OCI-LY1 (cell line): ENCODE data around the gene ABHD17A.
A peak's percentile ranks its signal among the peaks of the same experiment; 100 is the strongest.

Source experiments
- H2AFZ ChIP-seq: fragments of 200-600 bp; sonication (generic), shearing (Covaris generic); 2 replicates; pipeline ENCODE4 v1.6.0; 2014; ENCODE audit warnings: antibody characterized with exemption, mild to moderate bottlenecking, low read length
- H3F3A ChIP-seq: fragments of 200-600 bp; sonication (generic), shearing (Covaris generic); 2 replicates; pipeline ENCODE4 v1.6.0; 2014; ENCODE audit warnings: mild to moderate bottlenecking, antibody characterized with exemption, low read length, moderate library complexity; ENCODE audit not compliant: insufficient read depth
- H3K27ac ChIP-seq: fragments of 200-600 bp; sonication (generic); 2 replicates; pipeline ENCODE4 v1.5.1; 2014; ENCODE audit warnings: low read length, mixed run types, mild to moderate bottlenecking, low read depth; ENCODE audit not compliant: poor library complexity, severe bottlenecking
- H3K27me3 ChIP-seq: fragments of 200-600 bp; sonication (generic); 2 replicates; pipeline ENCODE4 v1.6.0; 2014; ENCODE audit warnings: antibody characterized with exemption, mild to moderate bottlenecking, low read length, moderate library complexity; ENCODE audit not compliant: insufficient read depth
- H3K36me3 ChIP-seq: fragments of 200-600 bp; sonication (generic); 2 replicates; pipeline ENCODE4 v1.6.1; 2014; ENCODE audit warnings: mild to moderate bottlenecking, antibody characterized with exemption, low read length, moderate library complexity, mixed read lengths; ENCODE audit not compliant: insufficient read depth
- H3K4me1 ChIP-seq: fragments of 200-600 bp; sonication (generic); 2 replicates; pipeline ENCODE4 v1.5.1; 2014; ENCODE audit warnings: mild to moderate bottlenecking, low read length, moderate library complexity; ENCODE audit not compliant: insufficient read depth, severe bottlenecking
- H3K4me2 ChIP-seq: fragments of 200-600 bp; sonication (generic), shearing (Covaris generic); 2 replicates; pipeline ENCODE4 v1.6.1; 2014; ENCODE audit warnings: low read length
- H3K4me3 ChIP-seq: fragments of 200-600 bp; sonication (generic); 2 replicates; pipeline ENCODE4 v1.5.1; 2014; ENCODE audit warnings: low read length, low read depth, mild to moderate bottlenecking, mixed read lengths; ENCODE audit not compliant: poor library complexity, severe bottlenecking
- H3K79me2 ChIP-seq: fragments of 200-600 bp; shearing (Covaris generic); 2 replicates; pipeline ENCODE4 v1.6.1; 2016; ENCODE audit warnings: mixed run types, low read length, mixed read lengths; ENCODE audit not compliant: insufficient read depth
- H3K9ac ChIP-seq: fragments of 200-600 bp; sonication (generic), shearing (Covaris generic); 2 replicates; pipeline ENCODE4 v1.6.1; 2014; ENCODE audit warnings: mild to moderate bottlenecking, low read length, mixed read lengths
- H3K9me2 ChIP-seq: fragments of 200-600 bp; sonication (generic), shearing (Covaris generic); 2 replicates; pipeline ENCODE4 v1.6.1; 2014; ENCODE audit warnings: low read depth, mild to moderate bottlenecking, low read length, mixed read lengths
- H3K9me3 ChIP-seq: fragments of 200-600 bp; shearing (Covaris generic); 2 replicates; pipeline ENCODE4 v1.6.1; 2014; ENCODE audit warnings: low read length, mixed read lengths
- H4K20me1 ChIP-seq: fragments of 200-600 bp; sonication (generic), shearing (Covaris generic); 2 replicates; pipeline ENCODE4 v1.6.0; 2016; ENCODE audit warnings: mild to moderate bottlenecking, low read length; ENCODE audit not compliant: insufficient read depth
- CTCF ChIP-seq: fragments of 200-600 bp; sonication (generic), shearing (Covaris generic); IDR thresholded peaks from 2 replicates; pipeline ENCODE4 v1.5.1; 2017; ENCODE audit warnings: mild to moderate bottlenecking, antibody characterized with exemption, low read length, moderate library complexity, mixed read lengths
- EZH2 ChIP-seq: fragments of 200-600 bp; sonication (generic), shearing (Covaris generic); IDR thresholded peaks from 2 replicates; pipeline ENCODE4 v1.8.0; 2017; ENCODE audit warnings: borderline replicate concordance, mixed run types, mild to moderate bottlenecking, antibody characterized with exemption, low read length, moderate library complexity, mixed read lengths

ABHD17A gene

GRCh38 chr19:1873524-1874473, 11.5 kb downstream of the ABHD17A start:
- no peaks in the 10 kb centered on the region for H4K20me1 ChIP-seq
- TF ChIP-seq CTCF, result no peak
- TF ChIP-seq EZH2, result no peak
- H3K27ac ChIP-seq, result peak overlapping the region; percentile 34
- H3K4me1 ChIP-seq, result peaks cover 29% of the 10 kb centered on the region
- peaks cover 29% of the 10 kb centered on the region for H3K79me2 ChIP-seq
- H3K4me3 ChIP-seq, result peak overlapping the region; percentile 71
- H3F3A ChIP-seq, result no peaks in the 10 kb centered on the region
- H3K27me3 ChIP-seq, result no peaks in the 10 kb centered on the region
- peak overlapping the region; percentile 75 for H3K9ac ChIP-seq
- no peaks in the 10 kb centered on the region for H3K9me3 ChIP-seq
- peak overlapping the region; percentile 74 for H3K4me2 ChIP-seq
- H3K36me3 ChIP-seq, result peaks cover 21% of the 10 kb centered on the region; the same call in 1 of the 2 replicates
- no peak overlapping the region for H2AFZ ChIP-seq
- no peaks in the 10 kb centered on the region for H3K9me2 ChIP-seq

- H3K9ac ChIP-seq, result no peak overlapping the region
- H3K36me3 ChIP-seq, result peaks cover 21% of the 10 kb centered on the region; the same call in 1 of the 2 replicates
- H3K4me3 ChIP-seq, result no peak overlapping the region
- H2AFZ ChIP-seq, result no peak overlapping the region
- TF ChIP-seq CTCF (no peak), EZH2 (no peak)
- peaks cover 29% of the 10 kb centered on the region for H3K79me2 ChIP-seq
- H4K20me1 ChIP-seq, result no peaks in the 10 kb centered on the region
- no peak overlapping the region for H3K27ac ChIP-seq
- H3K9me3 ChIP-seq, result no peaks in the 10 kb centered on the region
- no peaks in the 10 kb centered on the region for H3F3A ChIP-seq
- H3K27me3 ChIP-seq, result no peaks in the 10 kb centered on the region
- H3K4me2 ChIP-seq, result no peak overlapping the region
- H3K9me2 ChIP-seq, result no peaks in the 10 kb centered on the region
- H3K4me1 ChIP-seq, result peaks cover 29% of the 10 kb centered on the region
These were observed 12.3 kb downstream of the ABHD17A start for GRCh38 chr19:1872807-1873523.

GRCh38 chr19:1871630-1872029, 13.7 kb downstream of the ABHD17A start:
- H4K20me1 ChIP-seq, result no peaks in the 10 kb centered on the region
- no peak overlapping the region for H3K27ac ChIP-seq
- H3K4me2 ChIP-seq, result no peak overlapping the region
- H2AFZ ChIP-seq, result no peak overlapping the region
- H3K27me3 ChIP-seq, result no peaks in the 10 kb centered on the region
- H3K4me1 ChIP-seq, result peaks cover 27% of the 10 kb centered on the region
- H3K79me2 ChIP-seq, result peaks cover 29% of the 10 kb centered on the region
- H3F3A ChIP-seq, result no peaks in the 10 kb centered on the region
- H3K9me2 ChIP-seq, result no peaks in the 10 kb centered on the region
- H3K9ac ChIP-seq, result no peak overlapping the region
- H3K9me3 ChIP-seq, result no peaks in the 10 kb centered on the region
- H3K36me3 ChIP-seq, result peaks cover 21% of the 10 kb centered on the region; the same call in 1 of the 2 replicates
- no peak for TF ChIP-seq CTCF
- TF ChIP-seq EZH2, result no peak
- no peak overlapping the region for H3K4me3 ChIP-seq
